Mammary epithelial cell (primary cell): ENCODE measurements around the gene SLC26A9.

Source experiments
- EZH2 ChIP-seq: IDR thresholded peaks from 2 replicates; pipeline ENCODE4 v1.6.1; 2012; ENCODE audit warnings: low read length, inconsistent platforms, borderline replicate concordance
- TF ChIP-seq, protein P1 (sequence below), 2 donors: IDR thresholded peaks in 1 of 2; conservative IDR thresholded peaks in 1 of 2; 2 replicates each; pipeline ENCODE4 v1.5.1; 2011 to 2012; ENCODE audit warnings: inconsistent platforms in 2 of 2, low read length in 2 of 2, mild to moderate bottlenecking in 2 of 2, control low read depth in 1 of 2, low read depth in 1 of 2; ENCODE audit not compliant: insufficient read depth in 1 of 2; ENCODE audit errors: extremely low read depth in 1 of 2

DNA sequence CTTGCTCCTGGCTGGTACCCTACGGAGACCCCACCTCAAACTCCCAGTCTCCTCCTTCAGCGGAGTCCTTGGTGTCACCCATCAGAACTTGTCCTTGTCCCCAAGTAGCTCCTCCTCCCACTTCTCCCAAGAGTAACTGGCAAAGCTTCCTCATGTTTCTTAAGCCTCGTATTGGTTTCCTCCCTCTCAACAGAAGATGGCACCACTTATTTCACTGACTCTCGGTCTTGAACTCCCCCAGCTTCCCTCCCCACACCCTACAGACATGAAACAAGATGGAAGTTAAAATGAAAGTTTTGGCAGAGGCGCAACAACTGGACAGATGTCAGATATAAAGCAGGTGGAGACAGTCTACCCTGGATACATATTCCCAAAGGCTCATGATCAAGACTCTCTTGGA is 46.5 kb upstream of the SLC26A9 start:
- TF ChIP-seq, protein P1, sequence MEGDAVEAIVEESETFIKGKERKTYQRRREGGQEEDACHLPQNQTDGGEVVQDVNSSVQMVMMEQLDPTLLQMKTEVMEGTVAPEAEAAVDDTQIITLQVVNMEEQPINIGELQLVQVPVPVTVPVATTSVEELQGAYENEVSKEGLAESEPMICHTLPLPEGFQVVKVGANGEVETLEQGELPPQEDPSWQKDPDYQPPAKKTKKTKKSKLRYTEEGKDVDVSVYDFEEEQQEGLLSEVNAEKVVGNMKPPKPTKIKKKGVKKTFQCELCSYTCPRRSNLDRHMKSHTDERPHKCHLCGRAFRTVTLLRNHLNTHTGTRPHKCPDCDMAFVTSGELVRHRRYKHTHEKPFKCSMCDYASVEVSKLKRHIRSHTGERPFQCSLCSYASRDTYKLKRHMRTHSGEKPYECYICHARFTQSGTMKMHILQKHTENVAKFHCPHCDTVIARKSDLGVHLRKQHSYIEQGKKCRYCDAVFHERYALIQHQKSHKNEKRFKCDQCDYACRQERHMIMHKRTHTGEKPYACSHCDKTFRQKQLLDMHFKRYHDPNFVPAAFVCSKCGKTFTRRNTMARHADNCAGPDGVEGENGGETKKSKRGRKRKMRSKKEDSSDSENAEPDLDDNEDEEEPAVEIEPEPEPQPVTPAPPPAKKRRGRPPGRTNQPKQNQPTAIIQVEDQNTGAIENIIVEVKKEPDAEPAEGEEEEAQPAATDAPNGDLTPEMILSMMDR (conservative IDR thresholded peaks at IDR 0.05 in 1 of 2, IDR thresholded peaks at IDR 0.05 in 1 of 2; ENCODE audit: extremely low read depth in 1 of 2, insufficient read depth in 1 of 2, low read depth in 1 of 2, low read length in 2 of 2), result no peak
- no peak for TF ChIP-seq EZH2
